Measurements from ENCODE around the gene FBF1. TPM values are rescaled to one million over a fixed set of nuclear protein-coding genes. Genes with fewer than 3 reads are reported as not detected.

FBF1 gene
- total RNA-seq, 1 experiment from 2014 or later: 8.3 TPM

- H3K4ac ChIP-seq (ENCODE audit: low read depth, low read length): no peak overlapping the region
- H3K4me1 Mint-ChIP-seq: peaks cover 5% of the 10 kb centered on the region in 2 experiments; a peak in 2 of 4 replicates
- H2BK20ac ChIP-seq (ENCODE audit: low read depth, low read length, poor library complexity, severe bottlenecking): no peak overlapping the region
- H3K27ac ChIP-seq (ENCODE audit: insufficient read length, low read depth, low read length): no peak overlapping the region
- no peak overlapping the region for H4K8ac ChIP-seq (replicated peaks; ENCODE audit: insufficient read length, low read depth, low read length)
- no CpG with 5 or more reads among the region's 14 CpGs for WGBS (ENCODE audit: extremely low coverage, insufficient read length, low lambda C conversion rate)
- H2BK15ac ChIP-seq (ENCODE audit: low read depth, low read length): no peak overlapping the region
- no peak overlapping the region for H3K4me2 ChIP-seq (ENCODE audit: insufficient read depth, insufficient read length, low read length)
- H3K4me1 ChIP-seq (ENCODE audit: insufficient read depth, low read length): no peaks in the 10 kb centered on the region
- peak overlapping the region in 2 of 3 experiments; percentile 82 to 87; a peak in 3 of 7 replicates for H3K27ac Mint-ChIP-seq
- H3T11ph ChIP-seq (ENCODE audit: low read length): no peak overlapping the region
- no peaks in the 10 kb centered on the region for H3K27me3 ChIP-seq (ENCODE audit: insufficient read depth, low read length)
- no peak overlapping the region for H3K9ac ChIP-seq (ENCODE audit: extremely low read depth, insufficient read length, low read length)
- no peak overlapping the region for H2BK5ac ChIP-seq (ENCODE audit: insufficient read length, low read length)
- no peaks in the 10 kb centered on the region for H3K27me3 Mint-ChIP-seq (ENCODE audit: low read depth)
- peaks cover 0 to 7% (median 2%) of the 10 kb centered on the region in 3 experiments; a peak in 5 of 7 replicates for H3K36me3 Mint-ChIP-seq (ENCODE audit: insufficient read depth in 1 of 3, low read depth in 3 of 3)
- H4K91ac ChIP-seq (ENCODE audit: insufficient read length, low read depth, low read length): no peak overlapping the region
- H3K9me3 Mint-ChIP-seq: no peaks in the 10 kb centered on the region
- no peak overlapping the region for H3K4me3 Mint-ChIP-seq
- no peak overlapping the region for H3K18ac ChIP-seq (ENCODE audit: insufficient read length, low read depth, low read length)
- no peak for DNase-seq
- H3K79me1 ChIP-seq (ENCODE audit: insufficient read depth, low read depth, low read length, poor library complexity, severe bottlenecking): no peaks in the 10 kb centered on the region
- H2BK12ac ChIP-seq (ENCODE audit: insufficient read length, low read depth, low read length): no peak overlapping the region
- TF ChIP-seq, protein P1, sequence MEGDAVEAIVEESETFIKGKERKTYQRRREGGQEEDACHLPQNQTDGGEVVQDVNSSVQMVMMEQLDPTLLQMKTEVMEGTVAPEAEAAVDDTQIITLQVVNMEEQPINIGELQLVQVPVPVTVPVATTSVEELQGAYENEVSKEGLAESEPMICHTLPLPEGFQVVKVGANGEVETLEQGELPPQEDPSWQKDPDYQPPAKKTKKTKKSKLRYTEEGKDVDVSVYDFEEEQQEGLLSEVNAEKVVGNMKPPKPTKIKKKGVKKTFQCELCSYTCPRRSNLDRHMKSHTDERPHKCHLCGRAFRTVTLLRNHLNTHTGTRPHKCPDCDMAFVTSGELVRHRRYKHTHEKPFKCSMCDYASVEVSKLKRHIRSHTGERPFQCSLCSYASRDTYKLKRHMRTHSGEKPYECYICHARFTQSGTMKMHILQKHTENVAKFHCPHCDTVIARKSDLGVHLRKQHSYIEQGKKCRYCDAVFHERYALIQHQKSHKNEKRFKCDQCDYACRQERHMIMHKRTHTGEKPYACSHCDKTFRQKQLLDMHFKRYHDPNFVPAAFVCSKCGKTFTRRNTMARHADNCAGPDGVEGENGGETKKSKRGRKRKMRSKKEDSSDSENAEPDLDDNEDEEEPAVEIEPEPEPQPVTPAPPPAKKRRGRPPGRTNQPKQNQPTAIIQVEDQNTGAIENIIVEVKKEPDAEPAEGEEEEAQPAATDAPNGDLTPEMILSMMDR (conservative IDR thresholded peaks at IDR 0.05): no peak
- no peak overlapping the region for H4K5ac ChIP-seq (ENCODE audit: insufficient read length, low read depth, low read length)
- no peak overlapping the region for H3K14ac ChIP-seq (ENCODE audit: insufficient read depth, low read length)
- H2AFZ ChIP-seq (ENCODE audit: low read length): no peak overlapping the region
- peaks cover 4% of the 10 kb centered on the region for H3K23me2 ChIP-seq (ENCODE audit: insufficient read length, low read depth, low read length, poor library complexity, severe bottlenecking)
- no peak overlapping the region for H3K56ac ChIP-seq (ENCODE audit: insufficient read length, low read depth, low read length)
- no peaks in the 10 kb centered on the region for H4K20me1 ChIP-seq (ENCODE audit: control insufficient read depth, insufficient read depth, insufficient read length)
- H3K79me2 ChIP-seq (ENCODE audit: insufficient read depth, low read length): no peaks in the 10 kb centered on the region
- H3K23ac ChIP-seq (ENCODE audit: insufficient read length, low read depth, low read length): no peak overlapping the region
- H3K9me3 ChIP-seq (ENCODE audit: control insufficient read depth, low read depth, low read length): no peaks in the 10 kb centered on the region
- no peak overlapping the region for H2AK5ac ChIP-seq (ENCODE audit: insufficient read length, low read length)
- no peak overlapping the region for H2BK120ac ChIP-seq (ENCODE audit: low read depth, low read length, poor library complexity, severe bottlenecking)
Measured at GRCh38 chr17:75909051-75909811, 31.6 kb downstream of the FBF1 start.

Data from H9 (cell line).